SK-N-SH treated with all-trans-retinoic acid at 6 μM for 48 hours (cell line): ENCODE data around the gene CTNNAL1.

ENCODE experiments used
- ARNTL ChIP-seq: fragments of 450-650 bp; formaldehyde crosslinking; IDR thresholded peaks from 2 replicates; pipeline ENCODE4 v1.5.0; 2020; ENCODE audit warnings: low read depth, mild to moderate bottlenecking, moderate library complexity, borderline replicate concordance
- BACH2 ChIP-seq: fragments of 250-450 bp; sonication (Bioruptor Pico); IDR thresholded peaks from 2 replicates; pipeline ENCODE4 v1.9.0; 2021; ENCODE audit warnings: mild to moderate bottlenecking, borderline replicate concordance
- CSDC2 ChIP-seq: fragments of 250-450 bp; sonication (Bioruptor Pico); IDR thresholded peaks from 2 replicates; pipeline ENCODE4 v1.5.0; 2020; ENCODE audit warnings: mild to moderate bottlenecking, moderate library complexity
- GLIS3 ChIP-seq: fragments of 250-450 bp; sonication (Bioruptor Pico); IDR thresholded peaks from 2 replicates; pipeline ENCODE4 v1.5.0; 2020; ENCODE audit warnings: mild to moderate bottlenecking, moderate library complexity
- PATZ1 ChIP-seq: fragments of 250-450 bp; sonication (Bioruptor Pico); IDR thresholded peaks from 2 replicates; pipeline ENCODE4 v1.8.0; 2020; ENCODE audit warnings: mild to moderate bottlenecking, moderate library complexity, borderline replicate concordance
- RARB ChIP-seq: fragments of 250-450 bp; sonication (Bioruptor Pico); IDR thresholded peaks from 2 replicates; pipeline ENCODE4 v1.8.0; 2021; ENCODE audit warnings: mild to moderate bottlenecking, moderate library complexity
- TCF4 ChIP-seq: fragments of 250-450 bp; sonication (Bioruptor Pico); IDR thresholded peaks from 2 replicates; pipeline ENCODE4 v1.8.0; 2021; ENCODE audit warnings: mild to moderate bottlenecking, moderate library complexity, borderline replicate concordance
- TOX ChIP-seq: fragments of 250-450 bp; sonication (Bioruptor Pico); IDR thresholded peaks from 2 replicates; pipeline ENCODE4 v1.8.0; 2021; ENCODE audit warnings: mild to moderate bottlenecking, moderate library complexity, borderline replicate concordance
- TSHZ2 ChIP-seq: fragments of 250-450 bp; sonication (Bioruptor Pico); IDR thresholded peaks from 2 replicates; pipeline ENCODE4 v1.5.0; 2020; ENCODE audit warnings: mild to moderate bottlenecking, moderate library complexity
- ZFP3 ChIP-seq: fragments of 250-450 bp; sonication (Bioruptor Pico); IDR thresholded peaks from 2 replicates; pipeline ENCODE4 v1.5.0; 2020; ENCODE audit warnings: mild to moderate bottlenecking, moderate library complexity
- ZFP30 ChIP-seq: fragments of 450-650 bp; formaldehyde crosslinking; IDR thresholded peaks from 2 replicates; pipeline ENCODE4 v1.5.0; 2022; ENCODE audit warnings: mild to moderate bottlenecking, moderate library complexity
- ZNF8 ChIP-seq: fragments of 450-650 bp; formaldehyde crosslinking; IDR thresholded peaks from 2 replicates; pipeline ENCODE4 v1.5.0; 2020; ENCODE audit warnings: mild to moderate bottlenecking, moderate library complexity

- TF ChIP-seq ZFP3 = no peak
- no peak for TF ChIP-seq GLIS3 (CRISPR knock-in tag)
- no peak for TF ChIP-seq ZNF8 (CRISPR knock-in tag)
- no peak for TF ChIP-seq BACH2
- no peak for TF ChIP-seq TSHZ2 (CRISPR knock-in tag)
- no peak for TF ChIP-seq TOX (CRISPR knock-in tag)
- no peak for TF ChIP-seq PATZ1 (CRISPR knock-in tag)
- no peak for TF ChIP-seq TCF4
- TF ChIP-seq ZFP30 (CRISPR knock-in tag) = no peak
- TF ChIP-seq RARB (CRISPR knock-in tag) = no peak
- TF ChIP-seq CSDC2 (CRISPR knock-in tag) = no peak
- TF ChIP-seq ARNTL (CRISPR knock-in tag) = no peak
These were observed 107.8 kb downstream of the CTNNAL1 start for GRCh38 chr9:108905494-108905893.
